ENCODE measurements around the gene MEF2C.

DNA sequence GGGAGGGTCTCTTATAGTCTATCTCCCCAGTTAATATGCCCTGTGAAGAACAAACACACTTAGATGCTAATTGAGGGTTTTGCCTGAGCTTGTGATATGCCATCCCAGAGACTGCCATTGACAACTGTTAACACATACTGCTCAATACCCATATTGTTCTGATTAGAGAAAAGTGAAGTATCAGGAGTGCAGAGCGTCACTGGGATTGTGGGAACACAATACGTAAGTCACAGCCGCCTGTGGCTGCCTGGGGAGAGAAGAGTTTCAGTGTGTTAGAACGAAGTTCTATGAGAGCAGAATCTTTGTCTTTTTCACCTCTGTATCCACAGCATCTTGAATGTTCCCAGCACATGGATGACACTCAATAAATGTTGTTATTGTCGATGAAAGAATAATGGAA, 110.2 kb downstream of the MEF2C start:
- TF ChIP-seq GATA3 (IDR thresholded peaks at IDR 0.05; ENCODE audit: low read depth, low read length) (no peak), GATA2 (IDR thresholded peaks at IDR 0.05; ENCODE audit: low read depth, low read length) (no peak)

Measured in SH-SY5Y (cell line).